Hypothalamus (tissue), 51 donors: ENCODE measurements around the gene OBP2B.
"Not testable (repeated sequence)": the region's sequence is repeated elsewhere in the genome, so short reads cannot be mapped to it uniquely, and the experiment has no call there.

Experiments
- DNase-seq, 51 donors: peaks; one replicate each; lab custom pipeline; 2025; lab: John Stamatoyannopoulos, UW

Gene OBP2B, protein sequence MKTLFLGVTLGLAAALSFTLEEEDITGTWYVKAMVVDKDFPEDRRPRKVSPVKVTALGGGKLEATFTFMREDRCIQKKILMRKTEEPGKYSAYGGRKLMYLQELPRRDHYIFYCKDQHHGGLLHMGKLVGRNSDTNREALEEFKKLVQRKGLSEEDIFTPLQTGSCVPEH

GRCh38 chr9:133208880-133209300 is at the start of gene OBP2B:
OBP2B (minus strand) TSS chr9:133209250; CDS start chr9:133209199, 51 bp downstream.
- DNase-seq: not testable (repeated sequence)

GRCh38 chr9:133258061-133259015 is 49.3 kb upstream of the OBP2B start:
- no peak for DNase-seq

GRCh38 chr9:133257465-133257956 is 48.5 kb upstream of the OBP2B start:
- DNase-seq: no peak

DNA sequence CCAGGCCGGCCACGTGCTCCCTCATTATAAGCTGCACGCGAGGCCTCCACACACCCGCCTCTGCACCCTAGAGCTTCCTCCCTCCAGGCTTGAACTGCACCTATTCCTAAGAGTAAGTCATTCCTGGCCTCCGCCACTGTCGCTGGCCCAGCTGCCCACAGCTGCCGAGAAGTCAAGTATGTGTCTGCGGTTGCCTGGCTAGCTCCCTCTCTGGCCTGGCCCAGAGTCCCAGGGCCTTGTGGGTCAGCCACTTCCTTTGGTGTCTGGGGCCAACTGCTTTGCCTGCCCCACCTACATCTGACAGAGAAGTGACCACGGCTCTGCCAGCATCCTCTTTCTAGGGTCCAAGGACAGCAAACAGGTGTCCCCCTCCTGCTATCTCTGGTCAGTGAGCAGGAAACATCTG is 47.6 kb upstream of the OBP2B start:
- DNase-seq: no peak

GRCh38 chr9:133256136-133256461 is 47.0 kb upstream of the OBP2B start:
- DNase-seq: no peak

DNA sequence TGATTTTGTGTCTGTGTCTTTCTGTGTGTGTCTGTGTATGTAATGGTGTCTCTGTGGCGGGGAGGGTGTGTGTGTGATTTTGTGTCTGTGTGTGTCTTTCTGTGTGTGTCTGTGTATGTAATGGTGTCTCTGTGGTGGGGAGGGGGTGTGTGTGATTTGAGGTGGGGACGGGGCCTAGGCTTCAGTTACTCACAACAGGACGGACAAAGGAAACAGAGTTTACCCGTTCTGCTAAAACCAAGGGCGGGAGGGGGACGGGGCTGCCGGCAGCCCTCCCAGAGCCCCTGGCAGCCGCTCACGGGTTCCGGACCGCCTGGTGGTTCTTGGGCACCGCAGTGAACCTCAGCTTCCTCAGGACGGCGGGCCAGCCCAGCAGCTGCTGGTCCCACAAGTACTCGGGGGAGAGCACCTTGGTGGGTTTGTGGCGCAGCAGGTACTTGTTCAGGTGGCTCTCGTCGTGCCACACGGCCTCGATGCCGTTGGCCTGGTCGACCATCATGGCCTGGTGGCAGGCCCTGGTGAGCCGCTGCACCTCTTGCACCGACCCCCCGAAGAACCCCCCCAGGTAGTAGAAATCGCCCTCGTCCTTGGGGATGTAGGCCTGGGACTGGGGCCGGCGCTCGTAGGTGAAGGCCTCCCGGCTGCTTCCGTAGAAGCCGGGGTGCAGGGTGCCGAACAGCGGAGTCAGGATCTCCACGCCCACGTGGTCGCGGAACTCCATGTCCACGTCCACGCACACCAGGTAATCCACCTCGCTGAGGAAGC is 46.5 kb upstream of the OBP2B start:
- no peak for DNase-seq

- no peak for DNase-seq
Measured at GRCh38 chr9:133254471-133254870, 45.4 kb upstream of the OBP2B start.

- DNase-seq: no peak
Measured at GRCh38 chr9:133253268-133253667, 44.2 kb upstream of the OBP2B start.

- no peak for DNase-seq
Measured at GRCh38 chr9:133252301-133253020, 43.4 kb upstream of the OBP2B start.

DNA sequence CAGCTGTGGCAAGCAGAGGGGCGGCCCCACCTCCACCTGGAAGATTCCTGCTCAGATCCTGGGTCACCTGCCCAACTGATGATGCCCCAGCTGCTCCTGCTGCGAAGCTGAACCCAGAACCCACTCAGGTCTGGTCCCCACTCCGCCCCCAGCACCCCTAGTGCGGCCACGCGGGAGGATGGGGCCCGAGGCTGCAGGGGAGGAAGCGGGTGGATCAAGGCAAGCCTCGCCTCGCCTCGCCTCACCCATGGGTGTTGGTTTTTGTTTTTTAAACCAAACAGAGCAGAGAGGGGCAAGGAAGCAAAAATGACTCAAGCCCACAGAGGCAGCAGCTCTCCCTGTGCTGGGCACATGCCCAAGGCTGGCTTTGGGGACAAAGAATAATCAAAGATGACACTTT is 42.7 kb upstream of the OBP2B start:
- DNase-seq: no peak

- not testable (repeated sequence) for DNase-seq
Measured at GRCh38 chr9:133251221-133251620, 42.2 kb upstream of the OBP2B start.

- no peak for DNase-seq
Measured at GRCh38 chr9:133250741-133251170, 41.7 kb upstream of the OBP2B start.

DNA sequence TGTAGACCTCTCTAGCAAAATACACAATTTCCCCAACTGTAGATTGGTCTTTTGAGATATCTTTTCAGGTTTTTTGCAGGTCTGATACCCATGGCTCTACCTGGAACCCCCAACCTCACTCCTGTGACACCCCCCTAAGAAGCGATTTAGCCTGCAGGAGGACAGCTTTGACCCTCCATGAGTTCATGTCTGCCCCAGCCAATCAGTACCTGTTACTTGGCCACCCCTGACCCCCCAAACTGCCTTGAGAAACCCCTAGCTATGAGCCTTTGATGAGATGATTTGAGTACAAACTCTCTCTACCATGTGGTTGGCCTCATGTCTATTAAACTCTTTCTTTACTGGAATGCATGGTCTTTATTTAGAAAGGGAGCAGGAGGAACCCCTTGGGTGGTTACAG is 40.3 kb upstream of the OBP2B start:
- DNase-seq: no peak

GRCh38 chr9:133248726-133249295 is 39.8 kb upstream of the OBP2B start:
- DNase-seq: no peak

DNA sequence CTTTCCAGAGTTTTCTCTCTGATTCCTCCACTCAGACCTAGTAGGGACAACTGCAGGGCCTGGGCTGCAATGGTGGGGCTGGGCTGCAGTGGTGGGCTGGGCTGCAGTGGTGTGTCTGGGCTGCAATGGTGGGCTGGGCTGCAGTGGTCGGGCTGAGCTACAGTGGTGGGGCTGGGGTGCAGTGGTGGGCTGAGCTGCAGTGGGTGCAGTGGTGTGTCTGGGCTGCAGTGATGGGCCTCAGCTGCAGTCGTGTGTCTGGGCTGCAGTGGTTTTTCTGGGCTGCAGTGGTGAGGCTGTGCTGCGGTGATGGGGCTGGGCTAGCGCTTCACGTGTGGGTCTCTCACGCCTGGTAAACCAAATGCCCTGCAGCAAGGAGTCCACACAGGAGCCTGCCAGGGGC is 38.6 kb upstream of the OBP2B start:
- DNase-seq: no peak

DNA sequence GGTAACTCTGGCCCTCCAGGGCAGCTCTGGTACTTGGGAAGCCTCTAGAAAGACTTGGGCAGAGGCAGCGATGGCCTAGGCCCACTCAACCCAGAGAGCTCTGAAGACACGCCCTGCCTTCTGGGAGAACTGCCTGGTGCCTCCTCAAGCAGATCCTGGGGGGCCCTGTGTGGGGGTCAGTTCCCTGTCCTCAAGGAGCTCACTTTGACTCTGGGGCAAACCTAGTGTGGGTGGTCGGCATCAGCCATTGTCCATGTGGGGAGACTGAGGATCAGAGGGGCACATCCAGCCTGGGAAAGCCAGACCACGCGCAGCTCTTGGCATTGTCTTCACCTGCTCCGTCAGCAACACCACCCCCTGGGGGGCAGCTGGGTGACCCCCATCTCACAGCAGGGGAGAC is 37.9 kb upstream of the OBP2B start:
- no peak for DNase-seq

GRCh38 chr9:133246562-133246961 is 37.5 kb upstream of the OBP2B start:
- DNase-seq: no peak

DNA sequence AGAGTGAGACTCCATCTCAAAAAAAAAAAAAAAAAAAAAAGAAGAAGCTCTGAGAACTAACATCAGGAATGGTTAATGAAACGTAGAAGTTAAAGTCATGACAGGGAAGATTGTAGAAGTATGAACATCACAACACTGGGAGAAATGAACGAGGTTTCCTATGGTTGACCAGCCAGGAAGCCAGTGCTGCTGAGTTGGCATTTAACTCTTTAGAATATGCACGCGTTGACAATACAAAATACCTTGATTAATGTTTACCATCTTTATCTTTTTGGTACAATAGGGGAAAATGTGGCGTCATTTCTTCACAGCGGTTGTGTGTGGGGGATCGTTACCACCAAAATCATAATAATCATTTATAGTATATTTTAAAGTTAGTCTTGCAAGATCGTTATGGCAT is 33.9 kb upstream of the OBP2B start:
- no peak for DNase-seq

DNA sequence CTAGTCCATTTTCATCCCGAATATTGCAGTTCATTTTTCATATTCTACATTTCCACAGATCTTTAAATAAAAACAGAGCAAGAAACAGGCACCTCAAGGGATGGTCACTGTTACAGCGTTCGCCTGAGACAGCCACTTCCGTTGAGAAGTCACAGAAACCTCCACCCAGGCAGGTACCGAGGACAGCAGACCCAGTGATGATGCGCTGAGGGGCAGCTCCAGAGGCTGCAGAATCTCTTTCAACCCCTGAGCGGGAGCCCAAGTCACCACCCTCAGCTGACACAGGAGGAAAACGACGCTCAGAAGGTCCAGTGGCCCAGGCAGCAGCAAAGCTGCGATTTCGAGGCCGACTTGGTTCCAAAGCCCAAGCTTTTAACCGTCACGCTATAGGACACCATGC is 33.2 kb upstream of the OBP2B start:
- no peak for DNase-seq

GRCh38 chr9:133239533-133240090 is 30.6 kb upstream of the OBP2B start:
- DNase-seq: no peak
